Activated T-helper 1 cell treated with anti-CD3 and anti-CD28 coated beads, Interleukin-2, amount 50 U/mL, for 16 hours (primary cell): ENCODE measurements around the gene ZNF609.

Experiments used
- DNase-seq, 2 donors: peaks; one replicate each; pipeline ENCODE4 v3.0.0-alpha.2; 2020; ENCODE audit warnings: low read depth in 1 of 2, low spot score in 1 of 2

The ZNF609 gene

DNA sequence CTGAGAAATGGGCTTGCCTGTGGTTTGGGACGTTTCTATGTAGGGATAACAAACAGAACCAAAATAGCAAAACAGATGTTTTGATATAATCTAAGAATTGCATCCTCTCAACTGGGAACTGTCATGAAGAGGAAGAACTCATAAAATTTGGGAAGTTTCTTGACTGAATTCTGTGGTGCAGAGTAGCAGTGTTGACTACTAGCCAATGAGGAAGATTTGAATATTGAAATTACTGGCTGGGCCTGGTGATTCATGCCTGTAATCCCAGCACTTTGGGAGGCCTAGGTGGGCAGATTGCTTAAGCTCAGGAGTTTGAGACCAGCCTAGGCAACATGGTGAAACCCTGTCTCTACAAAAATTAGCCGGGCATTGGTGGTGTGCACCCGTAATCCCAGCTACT lies 42.2 kb downstream of the ZNF609 start:
- no peak for DNase-seq

DNA sequence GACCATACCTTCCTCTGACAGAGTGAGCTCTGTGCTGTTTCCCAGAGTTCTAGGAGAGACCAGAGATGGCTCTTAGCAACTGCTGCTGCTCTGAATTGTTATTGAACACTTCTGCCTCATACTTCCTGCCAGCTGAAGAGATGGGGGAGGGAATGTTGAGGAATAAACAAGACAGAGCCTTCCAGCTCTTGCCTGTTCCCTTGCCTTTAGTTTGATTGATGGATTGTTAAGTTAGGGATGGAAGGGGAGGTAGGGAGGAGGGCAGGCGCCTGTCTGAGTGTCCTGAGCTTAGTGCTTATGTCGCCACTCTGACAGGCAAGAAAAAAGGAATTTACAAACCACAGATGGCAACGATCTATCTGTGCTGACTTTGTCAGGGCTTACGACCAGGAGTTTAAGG lies 42.8 kb downstream of the ZNF609 start:
- DNase-seq = no peak

DNA sequence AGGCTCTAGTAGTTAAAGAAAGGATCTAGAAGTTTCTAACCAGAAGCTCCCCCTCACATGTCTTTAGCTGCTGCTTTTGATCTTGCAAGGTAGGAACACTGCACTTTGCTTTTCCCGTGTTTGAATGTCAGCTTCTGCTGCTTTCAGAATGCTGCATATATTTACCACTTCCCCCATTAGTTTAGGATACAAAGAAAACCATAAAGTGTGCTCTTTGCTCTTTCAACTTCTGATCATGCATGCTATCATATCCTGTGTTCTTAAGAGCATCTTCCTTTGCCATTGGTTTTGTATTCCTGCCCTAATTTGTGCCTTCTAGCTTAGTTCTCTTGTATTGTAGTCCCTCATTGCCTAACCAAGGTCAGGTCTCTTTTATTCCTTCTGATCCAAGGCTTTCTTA lies 43.3 kb downstream of the ZNF609 start:
- no peak for DNase-seq

DNA sequence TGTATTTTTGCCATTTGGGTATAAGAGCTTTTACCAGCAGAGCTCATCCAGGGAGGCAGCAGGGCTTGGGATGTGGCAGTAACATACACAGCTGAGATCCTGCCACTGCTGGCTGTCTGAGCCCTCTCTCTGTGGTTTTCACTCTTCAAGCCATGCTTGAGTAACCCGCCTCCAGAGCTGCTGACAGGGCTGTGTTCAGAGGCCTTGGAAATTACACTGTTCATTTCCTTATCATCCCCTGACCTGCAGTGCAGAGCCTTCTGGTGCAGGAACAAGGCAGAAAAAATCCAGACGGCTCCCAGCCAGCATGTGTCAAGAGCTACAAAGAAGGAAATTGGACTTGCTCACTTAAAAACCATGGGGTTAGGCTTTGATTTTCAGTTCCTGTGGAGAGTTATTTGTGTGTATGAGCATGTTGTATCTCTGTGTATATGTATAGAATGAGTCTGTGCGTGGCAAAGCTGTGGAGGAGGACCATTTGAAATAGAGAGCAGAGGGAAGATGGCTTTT lies 47.0 kb downstream of the ZNF609 start:
- no peak for DNase-seq

DNA sequence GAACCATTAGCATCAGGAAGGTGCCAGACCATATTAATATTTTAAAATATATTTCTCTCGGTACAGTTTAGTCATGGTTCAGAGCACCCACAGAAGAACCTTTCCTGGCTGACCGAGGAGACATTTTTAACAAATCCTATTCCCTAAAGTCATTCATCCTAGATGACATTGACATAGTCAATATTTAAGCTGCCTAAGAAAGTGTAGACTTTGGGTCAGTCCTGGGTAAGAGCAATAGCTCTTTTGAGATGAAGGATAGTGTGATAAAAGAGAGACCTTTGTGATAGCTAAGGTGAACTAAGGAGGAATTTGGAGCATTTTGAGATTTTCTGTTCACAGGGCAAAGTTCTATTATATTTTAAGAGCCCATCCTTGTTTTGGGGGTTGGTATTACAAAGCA lies 47.5 kb downstream of the ZNF609 start:
- no peak for DNase-seq

DNA sequence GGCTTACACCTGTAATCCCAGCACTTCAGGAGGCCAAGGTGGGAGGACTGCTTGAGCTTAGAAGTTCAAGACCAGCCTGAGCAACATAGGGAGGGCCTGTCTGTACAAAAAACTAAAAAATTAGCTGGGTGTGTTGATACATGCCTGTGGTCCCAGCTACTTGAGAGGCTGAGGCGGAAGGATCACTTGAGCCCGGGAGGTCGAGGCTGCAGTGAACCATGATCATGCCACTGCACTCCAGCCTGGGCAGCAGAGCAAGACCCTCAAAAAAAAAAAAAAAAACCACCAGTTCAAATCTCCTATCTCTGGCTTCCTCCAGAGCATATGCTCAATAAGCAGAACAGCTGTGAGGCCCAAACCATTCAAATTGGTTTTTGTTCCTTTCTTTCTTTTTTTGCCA lies 53.4 kb downstream of the ZNF609 start:
- DNase-seq = no peak

DNA sequence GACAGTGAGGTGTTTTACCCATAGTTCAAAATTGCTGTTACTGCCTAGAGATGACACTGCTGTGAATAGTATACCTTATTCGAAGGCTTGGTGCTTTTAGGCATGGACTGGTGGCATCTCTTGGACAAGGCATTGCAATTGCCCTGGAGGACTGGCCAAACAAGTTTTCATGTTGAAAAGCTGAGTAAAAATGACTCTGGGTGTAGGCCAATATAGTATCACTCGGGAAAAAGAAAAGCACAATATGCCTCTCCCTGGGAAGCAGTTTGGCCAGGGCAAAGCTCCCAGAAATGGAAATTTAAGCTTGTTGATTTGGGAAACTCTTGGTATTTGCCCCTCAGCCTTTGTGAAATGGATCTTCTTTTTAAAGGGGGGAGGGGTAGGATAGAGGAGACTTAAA lies 54.8 kb downstream of the ZNF609 start:
- no peak for DNase-seq

DNA sequence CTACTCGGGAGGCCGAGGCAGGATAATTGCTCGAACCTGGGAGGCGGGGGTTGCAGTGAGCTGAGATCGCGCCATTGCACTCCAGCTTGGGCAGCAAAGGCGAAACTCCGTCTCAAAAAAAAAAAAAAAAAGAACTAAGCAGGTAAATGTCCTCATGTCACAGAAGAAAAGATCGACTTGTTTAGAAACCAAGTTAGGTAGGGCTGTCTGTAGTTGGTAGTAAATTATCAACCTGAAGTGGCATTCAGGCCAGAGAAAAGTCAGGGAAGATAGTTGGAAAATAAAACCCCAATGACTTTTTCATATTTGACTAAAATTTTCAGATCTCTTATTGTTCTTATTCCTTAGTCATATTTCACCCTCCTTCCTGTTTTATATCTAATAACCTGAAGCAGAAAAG lies 55.4 kb downstream of the ZNF609 start:
- no peak for DNase-seq

DNA sequence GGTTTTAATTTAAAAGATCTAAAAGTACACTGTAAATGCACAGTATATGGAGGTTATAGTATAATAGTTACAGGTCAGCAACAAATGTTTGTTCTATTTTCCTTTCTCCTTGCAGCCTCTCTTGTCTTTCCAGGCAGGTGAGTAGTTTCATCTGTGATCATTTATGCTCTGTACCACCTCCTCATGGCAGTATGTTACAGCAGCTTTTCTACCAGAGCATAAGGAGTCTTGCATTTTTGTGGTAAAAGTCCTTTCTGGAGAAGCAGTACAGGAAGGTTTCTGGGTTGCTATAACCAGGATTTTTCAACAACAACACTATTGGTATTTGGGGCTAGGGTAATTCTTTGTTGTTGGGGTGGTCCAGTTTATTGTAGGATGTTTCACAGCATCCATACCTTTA lies 59.5 kb downstream of the ZNF609 start:
- DNase-seq = no peak

DNA sequence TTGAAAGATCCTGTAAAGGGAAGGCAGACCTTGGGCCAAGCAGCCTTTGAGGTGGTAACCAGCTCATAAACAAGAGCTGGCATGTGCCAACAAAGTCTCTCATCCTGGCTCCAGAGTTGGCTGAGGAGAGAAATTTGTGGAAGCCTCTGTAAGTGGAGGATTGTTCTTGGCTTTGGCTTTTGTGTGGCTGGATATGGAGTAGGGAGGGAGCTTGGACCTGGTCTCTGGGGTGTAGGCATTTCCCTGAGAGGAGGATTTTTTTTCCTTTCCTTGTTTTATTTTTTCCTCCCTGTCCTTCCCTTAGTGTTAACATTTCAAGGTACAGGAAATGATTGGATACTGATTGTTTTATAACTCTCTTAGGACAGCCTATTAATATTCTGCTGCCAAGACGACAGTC lies 60.8 kb downstream of the ZNF609 start:
- no peak for DNase-seq

DNA sequence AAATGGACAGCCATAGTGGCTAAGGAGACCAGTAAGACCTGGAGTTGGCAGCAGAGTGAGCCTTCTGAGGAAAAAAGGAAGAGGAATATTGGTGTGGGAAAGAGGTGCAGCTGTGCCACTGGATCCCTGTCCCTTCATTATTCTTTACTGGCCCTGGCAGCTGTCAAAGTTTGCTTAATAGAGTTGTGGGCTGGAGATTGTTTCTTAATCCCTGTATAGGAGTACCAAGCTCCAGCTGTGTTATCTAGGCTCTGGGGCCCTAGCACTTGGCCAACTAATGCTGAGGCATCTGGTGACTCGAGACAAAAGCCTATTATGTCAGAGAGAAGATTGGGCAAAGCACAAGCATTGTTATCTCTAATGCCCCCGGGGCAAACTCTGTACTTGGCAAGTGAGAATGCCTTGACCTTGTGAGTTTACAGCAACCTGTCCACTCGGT lies 61.4 kb downstream of the ZNF609 start:
- no peak for DNase-seq

DNA sequence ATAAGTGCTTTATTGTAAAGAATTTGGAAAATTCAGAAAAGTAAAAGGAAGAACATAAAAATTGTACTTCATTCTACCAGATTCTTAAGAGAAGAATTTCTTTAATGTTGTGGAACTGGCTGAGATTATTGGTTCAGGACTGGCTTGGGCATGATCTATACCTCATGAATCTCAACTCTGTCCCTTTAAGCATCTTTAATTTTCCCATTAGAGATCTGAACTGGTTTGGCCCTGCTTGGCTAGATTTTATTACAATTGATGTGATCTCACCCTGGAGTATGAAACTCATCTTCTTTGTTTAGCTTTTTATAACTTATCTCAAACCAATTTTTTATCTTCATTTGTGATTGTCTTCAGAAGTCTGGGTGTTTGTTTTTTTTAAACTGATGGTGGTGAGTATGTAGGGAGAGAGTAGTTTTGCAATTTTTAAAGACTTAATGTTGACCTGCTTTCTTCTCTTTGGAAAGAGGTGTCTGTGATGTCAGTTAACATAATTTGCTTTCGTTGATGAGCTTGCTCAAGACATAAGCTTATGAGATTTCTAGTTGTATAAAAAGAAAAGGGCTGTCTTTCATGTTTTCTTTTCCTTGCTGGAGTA lies 61.9 kb downstream of the ZNF609 start:
- DNase-seq = no peak

DNA sequence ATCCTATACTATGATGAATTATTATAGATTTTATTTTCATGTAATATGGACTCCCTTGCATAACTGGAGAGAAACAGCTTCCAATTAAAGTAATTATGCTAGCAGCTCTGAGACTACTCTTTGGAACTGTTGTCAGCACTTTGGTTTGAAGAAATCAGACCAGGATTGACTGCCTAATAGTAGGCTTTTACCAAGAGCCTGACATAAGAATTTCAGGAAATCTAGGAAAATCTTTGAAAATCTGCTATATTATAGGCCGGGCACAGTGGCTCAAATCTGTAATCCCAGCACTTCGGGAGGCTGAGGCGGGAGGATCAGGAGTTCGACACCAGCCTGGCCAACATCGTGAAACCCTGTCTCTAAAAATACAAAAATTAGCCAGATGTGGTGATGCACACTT lies 62.9 kb downstream of the ZNF609 start:
- DNase-seq = no peak

DNA sequence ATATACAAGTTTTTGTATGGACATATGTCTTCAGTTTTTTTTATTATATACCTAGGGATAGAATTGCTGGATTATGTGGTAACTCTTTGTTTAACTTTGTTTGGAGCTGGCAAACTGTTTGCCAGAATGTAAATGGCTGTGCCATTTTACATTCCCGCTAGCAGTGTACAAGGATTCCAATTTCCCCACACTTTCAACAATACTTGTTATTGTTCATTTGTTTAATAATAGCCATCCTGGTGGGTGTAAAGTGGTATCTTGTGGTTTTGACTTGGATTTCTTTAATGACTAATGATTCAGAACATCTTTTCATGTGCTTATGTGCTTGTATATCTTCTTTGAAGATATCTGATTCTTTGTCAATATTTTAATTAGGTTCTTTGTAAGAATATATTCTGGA lies 64.4 kb downstream of the ZNF609 start:
- DNase-seq = no peak

DNA sequence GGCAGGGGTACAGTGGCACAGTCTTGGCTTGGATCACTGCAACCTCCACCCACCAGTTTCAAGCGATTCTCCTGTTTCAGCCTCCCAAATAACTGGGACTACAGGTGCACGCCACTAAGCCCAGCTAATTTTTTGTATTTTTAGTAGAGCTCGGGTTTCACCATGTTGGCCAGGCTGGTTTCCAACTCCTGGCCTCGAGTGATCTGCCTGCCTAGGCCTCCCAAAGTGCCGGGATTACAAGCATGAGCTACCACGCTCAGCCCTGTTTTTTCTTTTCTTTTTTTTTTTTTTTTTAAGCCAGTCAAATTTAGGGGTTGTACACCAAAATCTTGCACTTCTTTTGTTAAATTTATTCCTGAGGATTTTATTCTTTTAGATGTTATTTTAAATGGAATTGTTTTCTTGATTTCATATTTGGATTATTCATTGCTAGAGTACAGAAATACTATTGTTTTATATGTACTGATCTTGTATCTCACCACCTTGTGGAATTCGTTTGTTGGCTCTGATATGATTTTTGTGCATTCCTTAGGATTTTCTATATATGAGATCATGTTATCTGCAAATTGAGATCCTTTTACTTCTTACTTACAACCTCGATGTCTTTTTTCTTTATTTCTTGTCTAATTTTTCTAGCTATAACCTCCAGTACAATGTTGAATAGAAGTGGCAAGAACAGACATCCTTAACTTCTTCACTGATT lies 65.6 kb downstream of the ZNF609 start:
- DNase-seq = no peak

DNA sequence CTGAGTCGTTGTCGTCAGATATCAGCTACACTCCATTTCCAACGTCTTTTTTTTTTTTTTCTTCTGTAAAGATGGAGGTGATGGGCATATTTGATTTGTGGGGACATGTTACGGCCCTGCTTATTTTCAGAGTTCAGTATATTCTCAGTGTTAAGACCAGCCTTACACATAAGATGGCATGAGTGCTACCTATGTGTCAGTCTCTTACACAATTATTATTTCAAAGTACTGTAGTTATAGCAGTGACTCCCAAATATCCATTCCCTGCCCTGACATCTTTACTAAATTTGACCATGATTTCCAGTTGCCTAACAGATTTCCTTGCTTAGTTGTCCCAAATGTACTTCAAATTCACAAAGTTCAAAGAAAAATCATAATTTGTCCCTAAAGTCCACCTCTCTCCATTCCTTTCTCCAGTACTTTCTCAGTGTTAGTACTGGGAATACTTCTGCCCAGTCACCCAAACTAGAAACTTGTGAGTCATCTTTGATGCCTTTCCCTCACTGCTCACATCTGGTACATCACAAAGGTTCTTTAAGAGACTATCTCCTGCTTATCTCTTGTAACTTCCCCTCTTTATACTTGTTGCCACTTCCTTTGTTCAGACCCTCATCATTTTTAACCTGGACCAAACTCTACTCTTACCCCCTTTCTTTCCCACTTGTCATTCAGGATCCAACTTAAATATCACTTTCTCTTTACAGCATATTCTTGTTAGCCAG lies 67.0 kb downstream of the ZNF609 start:
- no peak for DNase-seq

DNA sequence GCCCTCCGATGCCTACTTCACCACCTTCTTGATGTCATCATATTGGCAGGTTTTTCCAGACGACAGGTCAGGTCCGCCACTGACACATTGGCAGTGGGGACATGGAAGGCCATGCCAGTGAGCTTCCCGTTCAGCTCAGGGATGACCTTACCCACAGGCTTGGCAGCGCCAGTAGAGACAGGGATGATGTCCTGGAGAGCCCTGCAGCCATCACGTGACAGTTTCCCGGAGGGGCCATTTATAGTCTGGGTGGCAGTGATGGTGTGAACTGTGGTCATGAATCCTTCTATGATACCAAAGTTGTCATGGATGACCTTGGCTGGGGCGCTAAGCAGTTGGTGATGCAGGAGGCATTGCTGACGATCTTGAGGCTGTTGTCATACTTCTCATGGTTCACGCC lies 68.5 kb downstream of the ZNF609 start:
- DNase-seq = no peak

DNA sequence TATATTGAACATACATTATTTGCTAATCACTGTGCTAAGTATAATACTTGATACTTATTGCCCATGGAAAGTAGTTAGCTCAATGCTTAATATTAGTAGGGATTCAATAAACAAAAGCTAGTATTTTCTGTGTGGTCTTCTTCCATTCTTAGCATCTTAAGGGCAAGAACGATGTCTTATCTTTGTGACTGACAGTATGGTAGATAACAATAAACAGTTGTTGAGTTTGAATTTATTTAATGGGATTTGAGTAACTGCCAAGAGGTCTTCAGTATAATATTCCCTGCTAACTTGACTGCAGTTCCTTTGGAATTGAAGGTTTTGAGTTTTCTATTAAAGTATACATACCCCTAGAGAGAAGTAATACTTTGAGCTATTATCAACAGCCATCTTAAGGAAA lies 70.1 kb downstream of the ZNF609 start:
- no peak for DNase-seq

DNA sequence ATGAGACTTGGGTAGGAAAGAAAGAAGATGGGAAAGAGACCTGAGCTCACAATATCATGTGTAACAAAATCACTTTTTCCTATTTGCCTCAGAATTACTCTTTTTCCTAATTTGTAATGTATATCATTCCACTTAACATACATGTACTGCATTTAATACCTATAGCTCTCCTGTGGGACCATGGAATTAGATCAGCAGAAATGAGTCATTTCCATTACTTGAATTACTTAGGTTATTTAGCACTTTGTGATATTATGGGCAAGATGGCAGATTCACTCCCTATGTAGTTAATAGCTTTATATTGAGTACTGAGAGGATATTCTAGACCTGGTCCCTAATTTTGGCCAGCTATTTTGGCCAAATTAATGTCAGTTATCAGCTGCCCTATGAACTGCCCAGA lies 70.5 kb downstream of the ZNF609 start:
- no peak for DNase-seq

DNA sequence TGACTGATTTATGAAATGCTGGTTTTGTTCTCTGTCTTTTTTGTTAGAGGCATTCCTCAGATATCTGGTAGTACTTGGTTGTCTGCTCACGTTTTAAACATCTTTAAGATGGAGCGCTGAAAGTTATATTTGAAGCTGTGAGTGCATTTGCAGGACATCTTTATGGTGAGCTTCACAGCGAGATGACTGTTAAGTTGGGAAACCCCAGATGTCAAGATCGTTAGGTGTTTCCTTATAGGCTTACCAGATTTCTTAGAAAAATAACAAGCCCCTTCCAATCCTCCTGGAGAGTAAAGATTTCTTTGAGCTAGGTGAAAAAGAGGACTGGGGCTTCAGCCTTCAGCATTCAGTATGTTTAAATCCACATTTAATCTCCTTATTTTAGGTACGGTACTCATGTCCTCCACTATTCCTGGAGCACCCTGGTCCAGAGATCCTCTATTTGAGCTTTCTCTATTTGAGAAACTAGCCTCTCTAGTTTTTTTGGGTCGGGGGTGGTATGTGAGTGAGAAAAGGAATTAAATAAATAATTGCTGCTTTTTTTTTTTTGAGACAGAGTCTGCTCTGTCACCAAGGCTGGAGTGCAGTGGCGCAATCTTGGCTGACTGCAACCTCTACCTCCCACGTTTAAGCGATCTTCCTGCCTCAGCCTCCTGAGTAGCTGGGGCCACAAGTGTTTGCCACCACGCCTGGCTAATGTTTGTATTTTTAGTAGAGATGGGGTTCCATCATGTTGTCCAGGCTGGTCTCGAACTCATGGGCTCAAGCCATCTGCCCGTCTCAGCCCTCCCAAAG lies 72.3 kb downstream of the ZNF609 start:
- DNase-seq = no peak

DNA sequence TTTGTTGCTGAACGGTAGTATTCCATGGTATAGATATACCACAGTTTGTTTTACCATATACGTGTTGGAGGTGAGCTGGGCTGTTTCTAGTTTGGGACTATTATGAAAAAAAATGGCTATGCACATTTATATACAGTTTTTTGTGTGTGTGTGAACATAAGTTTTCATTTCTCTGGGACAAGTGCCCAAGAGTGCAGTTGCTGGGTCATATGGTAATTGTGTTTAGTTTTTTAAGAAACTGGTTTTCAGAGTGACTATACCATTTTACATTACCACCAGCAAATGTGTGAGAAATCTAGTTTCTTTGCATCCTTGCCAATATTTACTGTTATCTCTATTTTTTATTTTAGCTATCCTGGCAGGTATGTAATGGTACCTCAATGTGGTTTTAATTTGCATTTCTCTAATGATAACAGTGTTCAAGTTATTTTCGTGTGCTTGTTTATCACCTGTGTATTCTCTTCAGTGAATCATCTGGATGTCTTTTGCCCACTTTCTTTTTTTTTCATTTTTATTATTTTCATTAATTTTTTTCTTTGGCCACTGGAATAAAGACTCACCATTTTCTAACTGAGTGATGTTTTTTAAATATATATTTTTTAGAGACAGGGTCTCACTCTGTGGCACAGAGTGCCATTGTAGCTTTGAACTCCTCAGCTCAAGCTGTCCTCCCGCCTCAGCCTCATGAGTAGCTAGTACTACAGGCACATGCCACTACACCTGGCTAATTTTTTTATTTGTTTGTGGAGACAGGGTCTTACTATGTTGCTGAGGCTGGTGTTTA lies 75.3 kb downstream of the ZNF609 start:
- no peak for DNase-seq
